GM23248 (cell line): ENCODE data around the gene GPR39. TPM values are rescaled to one million over a fixed set of nuclear protein-coding genes. Genes with fewer than 3 reads are reported as not detected.

Experiments
- DNase-seq: peaks from one replicate; pipeline ENCODE4 v3.0.0-alpha.2; 2015
- H2AFZ ChIP-seq: fragments of 200-600 bp; sonication (generic); 2 replicates; pipeline ENCODE4 v1.6.1; 2016; ENCODE audit warnings: antibody characterized with exemption
- H3F3A ChIP-seq: fragments of 200-600 bp; sonication (generic); 2 replicates; pipeline ENCODE4 v1.6.1; 2016; ENCODE audit warnings: mild to moderate bottlenecking, antibody characterized with exemption, mixed run types; ENCODE audit not compliant: insufficient read depth
- H3K27ac ChIP-seq: fragments of 200-600 bp; sonication (generic); 2 replicates; pipeline ENCODE4 v1.5.1; 2016; ENCODE audit warnings: mild to moderate bottlenecking
- H3K27me3 ChIP-seq: fragments of 200-600 bp; sonication (generic); replicated peaks from 2 replicates; pipeline ENCODE4 v1.6.1; 2016; ENCODE audit warnings: mild to moderate bottlenecking; ENCODE audit not compliant: insufficient read depth
- H3K36me3 ChIP-seq: fragments of 200-600 bp; sonication (generic); 2 replicates; pipeline ENCODE4 v1.6.1; 2016; ENCODE audit warnings: low read depth, mild to moderate bottlenecking
- H3K4me1 ChIP-seq: fragments of 200-600 bp; sonication (generic); 2 replicates; pipeline ENCODE4 v1.6.1; 2016; ENCODE audit warnings: mild to moderate bottlenecking; ENCODE audit not compliant: insufficient read depth
- H3K4me2 ChIP-seq: fragments of 200-600 bp; sonication (generic); one replicate; pipeline ENCODE4 v1.6.1; 2016; ENCODE audit warnings: mild to moderate bottlenecking; ENCODE audit not compliant: unreplicated experiment
- H3K4me3 ChIP-seq: fragments of 200-600 bp; sonication (generic); 2 replicates; pipeline ENCODE4 v1.5.1; 2016; ENCODE audit warnings: mild to moderate bottlenecking
- H3K79me2 ChIP-seq: fragments of 200-600 bp; sonication (generic); 2 replicates; pipeline ENCODE4 v1.6.1; 2016; ENCODE audit warnings: mild to moderate bottlenecking; ENCODE audit not compliant: insufficient read depth
- H3K9ac ChIP-seq: fragments of 200-600 bp; sonication (generic); 2 replicates; pipeline ENCODE4 v1.6.1; 2016; ENCODE audit warnings: mild to moderate bottlenecking
- H3K9me2 ChIP-seq: fragments of 200-600 bp; sonication (generic); 2 replicates; pipeline ENCODE4 v1.6.1; 2016; ENCODE audit warnings: mixed run types, mild to moderate bottlenecking, moderate library complexity; ENCODE audit not compliant: insufficient read depth
- H3K9me3 ChIP-seq: fragments of 200-600 bp; sonication (generic); one replicate; pipeline ENCODE4 v1.6.1; 2017; ENCODE audit warnings: low read depth
- H4K20me1 ChIP-seq: fragments of 200-600 bp; sonication (generic); 2 replicates; pipeline ENCODE4 v1.6.0; 2016; ENCODE audit not compliant: insufficient read depth
- EZH2 ChIP-seq: fragments of 200-600 bp; sonication (generic); IDR thresholded peaks from 2 replicates; pipeline ENCODE4 v1.6.1; 2018; ENCODE audit warnings: antibody characterized with exemption, mild to moderate bottlenecking; ENCODE audit not compliant: insufficient read depth, poor library complexity, severe bottlenecking
- EZH2phosphoT487 ChIP-seq: fragments of 200-600 bp; sonication (generic); IDR thresholded peaks from 2 replicates; pipeline ENCODE4 v1.6.1; 2018; ENCODE audit warnings: antibody characterized with exemption, moderate library complexity, mild to moderate bottlenecking, low read depth; ENCODE audit not compliant: insufficient read depth
- WGBS, 2 experiments: methylation state at CpG; one replicate each; pipeline ENCODE4 v1.1.6; 2015 to 2017; ENCODE audit warnings: low lambda C conversion rate in 2 of 2, low coverage in 1 of 2; ENCODE audit errors: missing lambda C conversion rate in 2 of 2; 5-methylcytosine and 5-hydroxymethylcytosine counted together
- in situ Hi-C: fragments of 300-500 bp; cut with MboI; formaldehyde crosslinking; loops from 2 replicates; pipeline ENCODE4 v1.15.0; 2020
- polyA plus RNA-seq: library from polyadenylated mRNA; unstranded; fragments of >200 nt; fragmentation: Nextera tagmentation; extraction: Ambion mirVana; gene quantifications from 2 replicates; pipeline ENCODE4 v1.2.1, GENCODE V29; 2016
- total RNA-seq: library from RNA; depleted of rRNA; stranded (reverse); fragments of >200 nt; shearing (Covaris generic); gene quantifications from 2 replicates; pipeline ENCODE4 v1.2.3, GENCODE V29; 2014

The GPR39 gene
- total and polyA plus RNA-seq, 2 experiments from 2014 or later = 1.6 to 2.6 TPM

DNA sequence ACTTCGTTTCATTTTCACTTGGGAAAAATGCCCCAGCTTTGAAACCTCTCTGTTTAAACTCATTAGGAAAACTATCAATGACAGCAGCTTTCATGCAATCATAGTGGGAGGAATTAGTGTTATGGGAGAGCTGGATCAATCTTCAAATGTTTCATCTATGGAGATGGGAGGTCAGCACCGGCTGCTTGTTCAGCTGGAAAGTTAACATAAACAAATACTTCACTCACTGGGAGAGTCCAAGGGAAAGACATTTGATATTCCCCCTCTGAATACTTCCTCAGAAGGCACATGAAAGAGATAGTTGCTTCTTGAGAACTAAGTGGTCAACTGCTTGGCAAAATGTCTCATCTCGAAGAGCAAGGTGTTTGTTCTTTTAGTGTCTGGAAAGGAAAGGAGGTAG is 246.1 kb downstream of the GPR39 start:
- H3K27me3 ChIP-seq = peaks cover 33% of the 10 kb centered on the region
- no peaks in the 10 kb centered on the region for H3K79me2 ChIP-seq
- H3K4me2 ChIP-seq = no peak overlapping the region
- H3K4me3 ChIP-seq = no peak overlapping the region
- no peaks in the 10 kb centered on the region for H3K9me2 ChIP-seq
- WGBS, 2 experiments = 51 to 55% methylated on average over 3 of the region's 3 CpGs
- DNase-seq = no peak
- H3K9me3 ChIP-seq = no peaks in the 10 kb centered on the region
- H3K9ac ChIP-seq = no peak overlapping the region
- H2AFZ ChIP-seq = no peak overlapping the region
- no peaks in the 10 kb centered on the region for H3F3A ChIP-seq
- in situ Hi-C loops = no loop called here
- no peaks in the 10 kb centered on the region for H3K36me3 ChIP-seq
- no peak for TF ChIP-seq EZH2phosphoT487
- no peak for TF ChIP-seq EZH2
- no peak overlapping the region for H3K27ac ChIP-seq
- no peaks in the 10 kb centered on the region for H4K20me1 ChIP-seq
- no peaks in the 10 kb centered on the region for H3K4me1 ChIP-seq

DNA sequence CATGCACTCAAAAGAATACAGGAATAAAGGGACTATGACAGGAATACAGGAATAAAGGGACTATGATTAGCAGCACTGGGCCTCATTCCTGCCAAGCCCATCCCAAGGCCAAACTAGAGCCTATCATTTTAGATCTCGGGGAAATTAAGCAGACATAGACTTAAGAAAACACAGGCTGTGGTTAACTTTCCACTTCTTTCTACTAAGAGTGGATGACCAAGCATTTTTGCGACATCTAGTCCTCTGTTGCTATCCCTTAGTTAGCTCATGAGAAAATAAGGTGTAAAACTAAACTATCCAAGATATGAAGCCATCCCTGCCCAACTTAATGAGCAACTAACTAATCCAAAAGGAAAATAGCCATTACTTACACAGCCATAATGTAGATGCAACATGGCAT is 247.5 kb downstream of the GPR39 start:
- no peak for DNase-seq
- Histone ChIP-seq H3K4me3 (no peak overlapping the region), H3K9ac (no peak overlapping the region), H3K36me3 (no peaks in the 10 kb centered on the region), H3K4me2 (no peak overlapping the region), H3K27me3 (peaks cover 47% of the 10 kb centered on the region), H3K4me1 (no peaks in the 10 kb centered on the region), H3K9me2 (no peaks in the 10 kb centered on the region), H3K9me3 (no peaks in the 10 kb centered on the region), H4K20me1 (no peaks in the 10 kb centered on the region), H3K79me2 (no peaks in the 10 kb centered on the region), H2AFZ (no peak overlapping the region), H3K27ac (no peak overlapping the region), H3F3A (no peaks in the 10 kb centered on the region)
- WGBS, 2 experiments = 67% methylated on average over 2 of the region's 2 CpGs
- TF ChIP-seq EZH2 (no peak), EZH2phosphoT487 (no peak)
- in situ Hi-C loops = no loop called here

DNA sequence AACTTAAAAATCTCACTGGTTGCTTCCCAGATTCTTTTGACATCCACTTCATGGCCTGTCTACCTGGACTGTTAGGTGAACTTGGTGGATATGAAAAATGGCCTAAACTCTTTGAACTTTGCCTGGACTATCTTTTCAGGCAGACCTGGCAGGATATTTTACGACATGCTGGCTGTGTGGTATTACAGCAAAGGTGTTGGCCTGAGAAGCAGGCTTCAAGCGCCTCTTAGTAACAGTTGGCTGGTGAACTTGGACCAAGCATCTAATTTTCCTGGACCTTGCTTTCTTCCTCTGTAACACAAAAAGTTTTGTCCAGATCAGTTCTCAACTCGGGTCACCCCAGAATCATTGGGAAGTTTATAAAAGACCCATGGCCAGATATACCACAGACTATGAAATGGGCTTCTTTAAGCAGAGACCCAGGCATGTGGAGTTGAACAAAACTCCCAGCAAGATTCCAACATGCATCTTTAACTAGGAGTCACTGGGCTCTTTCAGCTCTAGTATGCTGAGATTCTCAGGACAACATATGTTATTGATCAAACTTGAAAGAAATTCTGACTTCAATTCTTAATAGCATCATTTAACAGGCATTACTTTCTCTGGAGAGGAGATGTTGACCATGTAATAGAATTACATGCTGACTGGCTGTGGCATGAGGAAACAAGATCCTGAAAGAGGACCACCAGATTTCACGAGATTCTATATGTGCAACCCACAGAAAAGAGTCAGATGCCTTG is 249.0 kb downstream of the GPR39 start:
- Histone ChIP-seq H3K79me2 (no peaks in the 10 kb centered on the region), H2AFZ (no peak overlapping the region), H3K4me3 (no peak overlapping the region), H4K20me1 (no peaks in the 10 kb centered on the region), H3K9me2 (no peaks in the 10 kb centered on the region), H3K4me2 (no peak overlapping the region), H3K9ac (no peak overlapping the region), H3K27ac (no peak overlapping the region), H3K36me3 (no peaks in the 10 kb centered on the region), H3K27me3 (peaks cover 59% of the 10 kb centered on the region), H3K4me1 (no peaks in the 10 kb centered on the region), H3K9me3 (no peaks in the 10 kb centered on the region), H3F3A (no peaks in the 10 kb centered on the region)
- no peak for DNase-seq
- TF ChIP-seq EZH2 = no peak
- TF ChIP-seq EZH2phosphoT487 = no peak
- WGBS, 2 experiments = 41 to 45% methylated on average over 4 of the region's 4 CpGs
- in situ Hi-C loops = no loop called here

DNA sequence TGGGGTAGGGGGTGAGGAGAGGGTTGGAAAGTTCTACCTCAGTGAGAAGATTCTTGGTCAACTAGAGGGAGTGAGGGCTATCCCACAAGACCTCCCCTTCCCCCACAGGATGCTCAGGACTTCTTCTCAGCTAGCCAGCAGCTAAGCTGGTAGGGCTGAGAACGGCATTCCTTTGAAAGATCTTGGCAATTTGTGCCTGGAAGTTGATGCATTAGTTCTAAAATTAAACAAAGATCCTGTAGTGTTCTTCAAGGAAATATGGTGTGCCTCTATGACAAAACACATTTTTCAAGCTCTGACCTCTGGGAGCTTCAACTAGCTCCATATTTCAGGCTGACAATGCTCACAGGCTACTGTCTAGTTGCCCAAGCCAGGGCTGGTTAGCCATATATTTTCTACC is 251.1 kb downstream of the GPR39 start:
- H3K9me2 ChIP-seq = no peaks in the 10 kb centered on the region
- in situ Hi-C loops = no loop called here
- H3K4me2 ChIP-seq = no peak overlapping the region
- no peak overlapping the region for H3K27ac ChIP-seq
- H3K27me3 ChIP-seq = peaks cover 50% of the 10 kb centered on the region
- H3F3A ChIP-seq = no peaks in the 10 kb centered on the region
- no peaks in the 10 kb centered on the region for H4K20me1 ChIP-seq
- H3K9me3 ChIP-seq = no peaks in the 10 kb centered on the region
- DNase-seq = no peak
- TF ChIP-seq EZH2phosphoT487 = no peak
- no peak for TF ChIP-seq EZH2
- peaks cover 5% of the 10 kb centered on the region; the same call in 1 of the 2 replicates for H3K4me1 ChIP-seq
- H3K9ac ChIP-seq = no peak overlapping the region
- H3K79me2 ChIP-seq = no peaks in the 10 kb centered on the region
- WGBS, 2 experiments = 73 to 80% methylated on average over 1 of the region's 1 CpG
- no peak overlapping the region for H2AFZ ChIP-seq
- no peaks in the 10 kb centered on the region for H3K36me3 ChIP-seq
- no peak overlapping the region for H3K4me3 ChIP-seq
